HCT116 (cell line): ENCODE measurements around the gene MIF. TPM values are rescaled to one million over a fixed set of nuclear protein-coding genes. Genes with fewer than 3 reads are reported as not detected.

Source experiments
- ATAC-seq: fragments of 200-7000 bp; cut with Tn5 transposase; 2 replicates; pipeline ENCODE4 v1.9.1; 2020; ENCODE audit warnings: mild to moderate bottlenecking, moderate library complexity
- BruUV-seq: library from RNA; stranded (reverse); fragments of 400-500 nt; replicated peaks from 2 replicates; lab custom pipeline; 2021; lab: Mats Ljungman, UMichigan
- CTCF ChIA-PET: fragments of 300-600 bp; sonication (Branson Sonifier 250); formaldehyde crosslinking; loops from one replicate; lab custom pipeline; 2021; ENCODE audit warnings: antibody characterized with exemption; lab: Charles Lee
- POLR2A ChIA-PET: fragments of 300-600, 350-600 bp; sonication (Branson Sonifier 250); formaldehyde crosslinking; loops from one replicate; lab custom pipeline; 2021; ENCODE audit warnings: antibody characterized with exemption; lab: Charles Lee
- RAD21 ChIA-PET, 2 experiments: fragments of 300-600 bp; sonication (Branson Sonifier 250); formaldehyde crosslinking; loops; one replicate each; lab custom pipeline; 2023; ENCODE audit warnings: low total read pairs in 2 of 2; ENCODE audit not compliant: uncharacterized antibody in 2 of 2, unreplicated experiment in 2 of 2, low non-redundant PET in 1 of 2; lab: Charles Lee
- DNase-seq: peaks from one replicate; pipeline ENCODE4 v3.0.0-alpha.2; 2010; ENCODE audit warnings: low read depth, low spot score
- H2AFZ ChIP-seq: fragments of 200-600 bp; shearing (Covaris generic), sonication (generic); 2 replicates; pipeline ENCODE4 v1.6.1; 2017; ENCODE audit warnings: low read depth, mixed run types, mixed read lengths, antibody characterized with exemption, low read length; ENCODE audit not compliant: poor library complexity, severe bottlenecking
- H3K27ac ChIP-seq: 2 replicates; pipeline ENCODE4 v1.5.1; 2012; ENCODE audit warnings: low read depth, low read length
- H3K27me3 ChIP-seq: fragments of 200-600 bp; sonication (generic); 2 replicates; pipeline ENCODE4 v1.6.1; 2016; ENCODE audit warnings: mixed run types, low read length, mixed read lengths; ENCODE audit not compliant: insufficient read depth
- H3K36me3 ChIP-seq, 2 experiments: fragments of 200-500 bp in 1 of 2; fragments of 200-600 bp in 1 of 2; sonication (Bioruptor generic) in 1 of 2; sonication (generic) in 1 of 2; 2 replicates each; pipeline versions ENCODE4 v1.5.1 to v1.6.1; 2014 to 2016; ENCODE audit warnings: low read length in 2 of 2, inconsistent platforms in 1 of 2, mixed read lengths in 1 of 2, mixed run types in 1 of 2; ENCODE audit not compliant: insufficient read depth in 2 of 2, control insufficient read depth in 1 of 2
- H3K4me1 ChIP-seq, 2 experiments: fragments of 200-600 bp in 1 of 2; sonication (generic) in 1 of 2; 2 replicates each; pipeline versions ENCODE4 v1.5.1 to v1.6.1; 2012 to 2017; ENCODE audit warnings: low read length in 2 of 2, inconsistent platforms in 1 of 2, mild to moderate bottlenecking in 1 of 2, mixed read lengths in 1 of 2, mixed run types in 1 of 2, moderate library complexity in 1 of 2; ENCODE audit not compliant: insufficient read depth in 2 of 2, control insufficient read depth in 1 of 2
- H3K4me2 ChIP-seq: fragments of 200-600 bp; sonication (generic); 2 replicates; pipeline ENCODE4 v1.6.1; 2017; ENCODE audit warnings: mixed run types, low read length, mixed read lengths
- H3K4me3 ChIP-seq, 2 experiments: fragments of 200-600 bp in 1 of 2; sonication (generic) in 1 of 2; replicated peaks in 1 of 2; 2 replicates each; pipeline ENCODE4 v1.5.1; 2011 to 2016; ENCODE audit warnings: low read length in 2 of 2, control low read depth in 1 of 2, low read depth in 1 of 2, mild to moderate bottlenecking in 1 of 2, mixed read lengths in 1 of 2, mixed run types in 1 of 2
- H3K79me2 ChIP-seq: fragments of 200-600 bp; sonication (generic); 2 replicates; pipeline ENCODE4 v1.6.1; 2017; ENCODE audit warnings: mild to moderate bottlenecking, mixed run types, low read length, moderate library complexity, mixed read lengths; ENCODE audit not compliant: insufficient read depth
- H3K9ac ChIP-seq: fragments of 200-600 bp; sonication (generic); 2 replicates; pipeline ENCODE4 v1.6.1; 2016; ENCODE audit warnings: low read length, mixed read lengths
- H3K9me2 ChIP-seq: fragments of 200-600 bp; sonication (generic), shearing (Covaris generic); 2 replicates; pipeline ENCODE4 v1.6.1; 2017; ENCODE audit warnings: mixed run types, mild to moderate bottlenecking, moderate library complexity; ENCODE audit not compliant: insufficient read depth
- H3K9me3 ChIP-seq, 2 experiments: fragments of 200-500 bp in 1 of 2; fragments of 200-600 bp in 1 of 2; sonication (Bioruptor generic) in 1 of 2; sonication (generic) in 1 of 2; 2 replicates each; pipeline ENCODE4 v1.6.1; 2014 to 2017; ENCODE audit warnings: low read length in 2 of 2, mixed read lengths in 2 of 2, inconsistent platforms in 1 of 2, low read depth in 1 of 2, mild to moderate bottlenecking in 1 of 2, mixed run types in 1 of 2, moderate library complexity in 1 of 2; ENCODE audit not compliant: control insufficient read depth in 1 of 2, insufficient read depth in 1 of 2
- H4K20me1 ChIP-seq: fragments of 200-600 bp; sonication (generic), shearing (Covaris generic); 2 replicates; pipeline ENCODE4 v1.6.1; 2017; ENCODE audit warnings: mixed run types, mild to moderate bottlenecking, moderate library complexity; ENCODE audit not compliant: insufficient read depth
- POLR2A ChIP-seq: IDR thresholded peaks from 2 replicates; pipeline ENCODE4 v1.7.0; 2011; ENCODE audit warnings: borderline replicate concordance; ENCODE audit not compliant: insufficient read depth, insufficient read length; ENCODE audit errors: extremely low read depth
- RAD21 ChIP-seq: IDR thresholded peaks from 2 replicates; pipeline ENCODE4 v1.6.1; 2012; ENCODE audit warnings: low read depth, mild to moderate bottlenecking
- SP1 ChIP-seq: IDR thresholded peaks from 2 replicates; pipeline ENCODE4 v1.6.1; 2012; ENCODE audit warnings: low read depth
- TCF7L2 ChIP-seq: IDR thresholded peaks from 2 replicates; pipeline ENCODE4 v1.7.0; 2011; ENCODE audit warnings: borderline replicate concordance, inconsistent platforms; ENCODE audit not compliant: insufficient read depth, insufficient read length; ENCODE audit errors: extremely low read depth
- intact Hi-C: fragments of 100-400 bp; cut with micrococcal nuclease; formaldehyde crosslinking; loops from 2 replicates; pipeline ENCODE4 v1.10.0; 2022
- total RNA-seq: library from RNA; stranded (reverse); gene quantifications from one replicate; pipeline ENCODE4 v1.2.1, GENCODE V29; 2021; ENCODE audit not compliant: unreplicated experiment

Gene MIF
- total RNA-seq, 1 experiment from 2014 or later = 1,511 TPM

DNA sequence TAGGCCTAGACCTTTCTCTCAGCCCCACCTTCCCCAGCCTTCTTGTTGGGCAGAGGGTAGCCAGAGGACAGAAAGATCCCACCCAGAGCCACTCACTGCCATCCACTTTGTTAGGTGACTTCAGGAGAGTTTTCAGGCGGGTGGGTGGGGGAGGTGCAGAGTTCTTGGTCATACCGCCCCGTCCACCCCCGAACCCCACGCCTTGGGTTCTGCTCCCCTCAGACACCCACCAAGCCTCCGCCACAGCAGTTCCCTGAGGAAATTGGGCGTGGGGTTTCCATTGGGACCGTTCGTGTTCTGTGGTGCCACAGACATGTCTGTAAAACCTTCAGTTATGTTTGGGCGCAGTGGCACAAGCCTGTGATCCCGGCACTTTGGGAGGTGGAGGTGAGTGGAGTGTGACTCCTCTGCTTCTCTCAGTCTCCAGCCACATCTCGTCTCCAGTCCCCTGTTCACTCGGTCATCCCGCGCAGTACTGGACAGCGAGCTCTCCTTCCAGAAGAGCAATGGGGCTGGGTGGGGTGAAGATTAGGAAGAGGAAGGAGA, 1.5 kb downstream of the MIF start:
- H3K4me2 ChIP-seq = peak overlapping the region; percentile 85
- no peak overlapping the region for H2AFZ ChIP-seq
- H3K36me3 ChIP-seq = peaks cover 12 to 23% of the 10 kb centered on the region in 2 experiments; a peak in 3 of 4 replicates
- peaks cover 25% of the 10 kb centered on the region for H3K79me2 ChIP-seq
- TF ChIP-seq TCF7L2 (no peak), POLR2A (no peak), SP1 (no peak)
- H3K9ac ChIP-seq = peak overlapping the region; percentile 99
- POLR2A ChIA-PET = interaction anchor here (1.2 kb wide), 1 partner anchor 18 kb away, joined by 7 read pairs; no protein-coding TSS in a partner anchor
- H3K27me3 ChIP-seq = no peaks in the 10 kb centered on the region
- ATAC-seq (no peak), DNase-seq (no peak)
- peak overlapping the region; percentile 92 for H3K4me3 ChIP-seq
- no peaks in the 10 kb centered on the region for H3K9me3 ChIP-seq
- CTCF ChIA-PET = no interaction called here
- intact Hi-C loops = no loop called here
- H3K9me2 ChIP-seq = no peaks in the 10 kb centered on the region
- no TSS peak for BruUV-seq
- peaks cover 7% of the 10 kb centered on the region; the same call in 1 of the 2 replicates for H4K20me1 ChIP-seq
- H3K4me1 ChIP-seq = peaks cover 16 to 31% of the 10 kb centered on the region in 2 experiments
- peak overlapping the region; percentile 91 for H3K27ac ChIP-seq
- RAD21 ChIA-PET = no interaction called here

DNA sequence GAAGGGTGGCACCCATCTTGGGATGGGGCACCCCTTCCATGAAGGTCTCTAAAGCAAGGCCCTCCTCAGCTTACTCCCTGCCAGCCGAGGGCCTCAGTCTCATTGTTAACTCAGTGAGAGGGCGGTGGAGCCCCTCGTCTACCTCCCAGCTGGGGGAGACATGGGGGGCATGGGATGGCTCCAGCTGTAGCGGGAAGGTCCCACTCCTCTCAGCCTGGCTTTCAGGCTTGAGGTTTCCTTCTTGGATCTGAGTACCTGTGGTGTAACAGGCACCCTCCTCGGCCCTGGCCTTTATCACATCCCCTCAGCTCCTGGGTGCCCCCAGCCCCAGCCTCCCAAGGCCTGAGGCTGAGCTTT, 2.0 kb downstream of the MIF start:
- Histone ChIP-seq H3K36me3 (peaks cover 12 to 23% of the 10 kb centered on the region in 2 experiments; a peak in 3 of 4 replicates), H3K4me1 (peaks cover 16 to 31% of the 10 kb centered on the region in 2 experiments), H3K9me2 (no peaks in the 10 kb centered on the region), H3K4me2 (peak overlapping the region; percentile 85), H2AFZ (no peak overlapping the region), H3K79me2 (peaks cover 25% of the 10 kb centered on the region), H3K9me3 (no peaks in the 10 kb centered on the region), H3K27me3 (no peaks in the 10 kb centered on the region), H4K20me1 (peaks cover 7% of the 10 kb centered on the region; the same call in 1 of the 2 replicates), H3K27ac (peak overlapping the region; percentile 91), H3K9ac (peak overlapping the region; percentile 99), H3K4me3 (peak overlapping the region; percentile 92)
- TF ChIP-seq RAD21 = no peak
- RAD21 ChIA-PET = no interaction called here
- no TSS peak for BruUV-seq
- no peak for ATAC-seq
- POLR2A ChIA-PET = interaction anchor here (1.2 kb wide), 1 partner anchor 18 kb away, joined by 7 read pairs; no protein-coding TSS in a partner anchor
- intact Hi-C loops = no loop called here
- CTCF ChIA-PET = no interaction called here
- no peak for DNase-seq
